Skeletal muscle tissue (tissue), 4 donors: ENCODE measurements around the gene STK38. TPM values are rescaled to one million over a fixed set of nuclear protein-coding genes. Genes with fewer than 3 reads are reported as not detected.

Experiments
- H3K27ac ChIP-seq: one replicate; pipeline ENCODE4 v1.7.0; 2013; ENCODE audit warnings: mild to moderate bottlenecking, low read depth, low read length, inconsistent platforms
- H3K27me3 ChIP-seq, 3 donors: one replicate each; pipeline ENCODE4 v1.7.0; 2013; ENCODE audit warnings: low read length in 3 of 3; ENCODE audit not compliant: control insufficient read depth in 3 of 3, insufficient read depth in 3 of 3
- H3K36me3 ChIP-seq, 3 donors: one replicate each; pipeline ENCODE4 v1.7.0; 2013; ENCODE audit warnings: low read length in 3 of 3; ENCODE audit not compliant: control insufficient read depth in 3 of 3, insufficient read depth in 3 of 3
- H3K4me1 ChIP-seq, 3 donors: one replicate each; pipeline ENCODE4 v1.7.0; 2013; ENCODE audit warnings: low read length in 3 of 3, mild to moderate bottlenecking in 3 of 3; ENCODE audit not compliant: control insufficient read depth in 3 of 3, insufficient read depth in 3 of 3
- H3K4me3 ChIP-seq, 3 donors: one replicate each; pipeline ENCODE4 v1.7.0; 2013; ENCODE audit warnings: low read length in 3 of 3
- H3K9ac ChIP-seq, 3 donors: one replicate each; pipeline ENCODE4 v1.7.0; 2013; ENCODE audit warnings: low read length in 3 of 3, mild to moderate bottlenecking in 3 of 3, moderate library complexity in 2 of 3, low read depth in 1 of 3
- H3K9me3 ChIP-seq, 3 donors: one replicate each; pipeline ENCODE4 v1.7.0; 2013; ENCODE audit warnings: low read length in 3 of 3; ENCODE audit not compliant: control insufficient read depth in 3 of 3
- total RNA-seq: library from RNA; depleted of rRNA; stranded (reverse); fragments of >200 nt; gene quantifications from one replicate; pipeline ENCODE4 v1.2.3, GENCODE V29; 2014
- donor health status: Osteomylitis.

The STK38 gene
- total RNA-seq, 1 donor from 2014 or later, result 16.2 TPM

GRCh38 chr6:36566418-36566905 is 19.2 kb upstream of the STK38 start:
- H3K36me3 ChIP-seq, result no peaks in the 10 kb centered on the region
- no peak overlapping the region for H3K27ac ChIP-seq
- no peak overlapping the region for H3K4me3 ChIP-seq
- H3K27me3 ChIP-seq, result no peaks in the 10 kb centered on the region
- no peak overlapping the region for H3K9ac ChIP-seq
- H3K9me3 ChIP-seq, result no peaks in the 10 kb centered on the region
- H3K4me1 ChIP-seq, result no peaks in the 10 kb centered on the region

DNA sequence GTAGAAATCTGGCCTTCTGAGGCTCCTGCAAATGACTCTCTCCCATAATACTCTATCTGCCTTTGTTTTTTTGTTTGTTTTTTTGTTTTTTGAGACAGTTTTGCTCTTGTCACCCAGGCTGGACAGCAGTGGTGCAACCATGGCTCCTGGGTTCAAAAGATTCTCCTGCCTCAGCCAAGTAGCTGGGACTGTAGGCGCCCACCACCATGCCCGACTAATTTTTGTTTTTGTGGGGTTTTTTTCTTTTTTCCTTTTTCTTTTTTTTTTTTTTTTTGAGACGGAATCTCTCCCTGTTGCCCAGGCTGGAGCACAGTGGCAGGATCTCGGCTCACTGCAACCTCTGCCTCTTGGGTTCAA is 16.6 kb upstream of the STK38 start:
- H3K36me3 ChIP-seq, result no peaks in the 10 kb centered on the region
- no peaks in the 10 kb centered on the region for H3K4me1 ChIP-seq
- H3K9me3 ChIP-seq, result no peaks in the 10 kb centered on the region
- H3K27ac ChIP-seq, result no peak overlapping the region
- H3K27me3 ChIP-seq, result no peaks in the 10 kb centered on the region
- no peak overlapping the region for H3K9ac ChIP-seq
- no peak overlapping the region for H3K4me3 ChIP-seq

DNA sequence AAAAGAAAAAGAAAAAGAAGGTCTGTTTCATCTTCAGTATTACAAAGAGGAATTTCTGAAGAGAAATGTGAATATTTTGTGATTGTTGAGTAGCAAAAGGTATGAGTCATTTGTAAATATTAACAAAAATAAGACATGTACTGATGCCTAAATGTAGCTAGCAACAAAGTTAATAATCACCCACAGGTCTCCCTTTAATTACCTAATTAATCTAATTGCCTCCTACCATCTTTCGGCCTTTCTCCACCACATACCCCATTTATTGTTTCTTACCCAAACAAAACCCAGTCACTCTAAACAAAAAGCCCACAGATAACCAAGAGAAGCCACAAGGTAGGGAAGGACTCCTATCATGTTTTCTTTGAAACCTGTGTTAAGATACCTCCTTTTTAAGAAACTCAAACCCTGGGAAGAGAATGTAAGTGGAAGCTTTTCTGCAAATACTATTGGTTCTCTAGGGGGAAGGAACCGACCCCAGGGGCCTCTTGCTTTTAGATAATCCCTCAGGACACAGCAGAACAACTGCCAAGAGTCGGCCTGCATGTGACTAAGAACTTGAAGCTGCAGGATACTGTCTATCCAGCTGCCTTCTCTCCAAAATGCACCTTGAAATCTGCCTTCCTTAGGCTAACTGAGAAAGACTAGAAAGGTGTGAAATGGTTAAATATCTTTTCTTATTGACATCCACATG is 16.1 kb upstream of the STK38 start:
- no peaks in the 10 kb centered on the region for H3K36me3 ChIP-seq
- no peaks in the 10 kb centered on the region for H3K27me3 ChIP-seq
- no peak overlapping the region for H3K4me3 ChIP-seq
- H3K4me1 ChIP-seq, result no peaks in the 10 kb centered on the region
- no peaks in the 10 kb centered on the region for H3K9me3 ChIP-seq
- no peak overlapping the region for H3K27ac ChIP-seq
- no peak overlapping the region for H3K9ac ChIP-seq

GRCh38 chr6:36560822-36561221 is 13.5 kb upstream of the STK38 start:
- no peak overlapping the region for H3K4me3 ChIP-seq
- H3K9me3 ChIP-seq, result no peaks in the 10 kb centered on the region
- H3K4me1 ChIP-seq, result no peaks in the 10 kb centered on the region
- no peaks in the 10 kb centered on the region for H3K36me3 ChIP-seq
- H3K9ac ChIP-seq, result no peak overlapping the region
- H3K27ac ChIP-seq, result no peak overlapping the region
- H3K27me3 ChIP-seq, result no peaks in the 10 kb centered on the region

GRCh38 chr6:36559011-36559793 is 11.9 kb upstream of the STK38 start:
- Histone ChIP-seq H3K36me3 (no peaks in the 10 kb centered on the region), H3K27me3 (no peaks in the 10 kb centered on the region), H3K27ac (no peak overlapping the region), H3K9ac (no peak overlapping the region), H3K4me1 (no peaks in the 10 kb centered on the region), H3K4me3 (no peak overlapping the region), H3K9me3 (no peaks in the 10 kb centered on the region)

- Histone ChIP-seq H3K27me3 (no peaks in the 10 kb centered on the region), H3K27ac (no peak overlapping the region), H3K9ac (no peak overlapping the region), H3K4me1 (no peaks in the 10 kb centered on the region), H3K9me3 (no peaks in the 10 kb centered on the region), H3K4me3 (no peak overlapping the region), H3K36me3 (no peaks in the 10 kb centered on the region)
Observed at GRCh38 chr6:36556281-36556680, 9.0 kb upstream of the STK38 start.

- Histone ChIP-seq H3K27ac (no peak overlapping the region), H3K27me3 (no peaks in the 10 kb centered on the region), H3K9ac (no peak overlapping the region), H3K4me1 (no peaks in the 10 kb centered on the region), H3K4me3 (no peak overlapping the region), H3K9me3 (no peaks in the 10 kb centered on the region), H3K36me3 (no peaks in the 10 kb centered on the region)
Observed at GRCh38 chr6:36555750-36556252, 8.5 kb upstream of the STK38 start.

DNA sequence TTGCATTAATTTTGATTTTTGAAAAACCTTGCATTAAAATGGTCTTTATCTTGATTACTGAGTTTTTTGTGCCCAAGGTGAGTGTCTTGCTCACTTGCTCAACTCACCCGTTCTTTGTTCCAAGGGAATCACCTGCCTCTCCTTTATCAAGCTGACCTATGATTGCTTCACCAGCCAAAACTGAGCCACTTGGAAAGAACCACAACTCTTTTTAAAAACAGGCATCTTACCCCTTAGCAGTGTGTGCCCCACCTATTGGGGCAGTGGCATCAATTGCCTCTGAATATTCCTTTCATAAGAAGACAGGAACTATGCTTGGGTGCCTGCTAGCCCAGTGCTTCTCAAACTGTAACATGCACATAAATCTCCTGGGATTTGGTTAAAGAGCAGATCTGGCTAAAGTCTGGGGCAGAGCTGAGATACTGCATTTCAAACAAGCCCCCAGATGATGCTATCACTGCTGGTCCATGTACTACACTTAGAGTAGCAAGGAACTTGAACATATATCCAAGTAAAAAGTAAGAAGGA is 3.3 kb upstream of the STK38 start:
- Histone ChIP-seq H3K36me3 (peaks cover 0 to 3% (median 0%) of the 10 kb centered on the region in 3 donors), H3K4me1 (peaks cover 11 to 14% (median 12%) of the 10 kb centered on the region in 3 donors), H3K4me3 (no peak overlapping the region), H3K9ac (no peak overlapping the region), H3K9me3 (no peaks in the 10 kb centered on the region), H3K27me3 (no peaks in the 10 kb centered on the region), H3K27ac (no peak overlapping the region)

DNA sequence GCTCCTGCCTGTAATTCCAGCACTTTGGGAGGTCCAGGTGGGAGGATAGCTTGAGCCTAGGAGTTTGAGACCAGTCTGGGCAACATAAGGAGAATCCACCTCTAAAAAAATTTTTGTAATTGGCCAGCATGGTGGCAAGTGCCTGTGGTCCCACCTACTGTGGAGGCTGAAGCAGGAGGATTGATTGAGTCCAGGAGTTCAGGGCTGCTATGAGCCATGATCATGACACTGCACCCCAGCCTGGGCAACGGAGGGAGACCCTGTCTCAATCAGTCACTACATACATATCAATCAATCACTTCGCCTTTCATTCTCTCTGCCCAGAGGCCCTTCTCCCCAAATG is 1.1 kb upstream of the STK38 start:
- Histone ChIP-seq H3K9ac (no peak overlapping the region), H3K9me3 (no peaks in the 10 kb centered on the region), H3K27me3 (no peaks in the 10 kb centered on the region), H3K27ac (no peak overlapping the region), H3K4me1 (peaks cover 16 to 24% (median 16%) of the 10 kb centered on the region in 3 donors), H3K36me3 (peaks cover 0 to 3% (median 0%) of the 10 kb centered on the region in 3 donors), H3K4me3 (no peak overlapping the region)
